Transverse colon (tissue), 4 donors: ENCODE data around the gene GHRH. TPM values are rescaled to one million over a fixed set of nuclear protein-coding genes. Genes with fewer than 3 reads are reported as not detected.

Experiments
- DNase-seq: peaks from one replicate; pipeline ENCODE4 v3.0.0-alpha.2; 2019
- H3K27ac ChIP-seq, 4 donors: fragments of 200-600 bp; sonication (generic); 2 replicates each; pipeline ENCODE4 v1.5.1; 2016 to 2018; ENCODE audit warnings: inconsistent platforms in 4 of 4
- H3K27me3 ChIP-seq: fragments of 200-600 bp; sonication (generic); 2 replicates; pipeline ENCODE4 v1.5.1; 2017; ENCODE audit warnings: inconsistent platforms
- H3K36me3 ChIP-seq, 4 donors: fragments of 200-600 bp; sonication (generic); 2 replicates each; pipeline ENCODE4 v1.5.1; 2017 to 2019; ENCODE audit warnings: inconsistent platforms in 4 of 4
- H3K4me1 ChIP-seq, 4 donors: fragments of 200-600 bp; sonication (generic); 2 replicates each; pipeline ENCODE4 v1.5.1; 2017 to 2020; ENCODE audit warnings: inconsistent platforms in 4 of 4
- H3K4me3 ChIP-seq, 4 donors: fragments of 200-600 bp; sonication (generic); 1 replicate in 1 of 4; 2 replicates in 3 of 4; pipeline versions ENCODE4 v1.5.1 to v1.6.1; 2017 to 2019; ENCODE audit warnings: inconsistent platforms in 4 of 4
- H3K9me3 ChIP-seq, 2 donors: fragments of 200-600 bp; sonication (generic); 2 replicates each; pipeline ENCODE4 v1.5.1; 2017 to 2019; ENCODE audit warnings: inconsistent platforms in 2 of 2
- EP300 ChIP-seq: sonication (generic); formaldehyde crosslinking; IDR thresholded peaks from one replicate; pipeline ENCODE4 v1.6.1; 2017; ENCODE audit warnings: antibody characterized with exemption, low read depth
- POLR2A ChIP-seq: fragments of 450-650 bp; IDR thresholded peaks from one replicate; pipeline ENCODE4 v1.6.1; 2016; ENCODE audit warnings: antibody characterized with exemption, mild to moderate bottlenecking, moderate library complexity
- POLR2AphosphoS5 ChIP-seq, 3 donors: sonication (generic); formaldehyde crosslinking; IDR thresholded peaks; one replicate each; pipeline ENCODE4 v1.6.1; 2016; ENCODE audit warnings: antibody characterized with exemption in 3 of 3
- WGBS, 2 donors: methylation state at CpG; one replicate each; pipeline ENCODE4 v1.1.5; 2018; ENCODE audit warnings: low coverage in 1 of 2; 5-methylcytosine and 5-hydroxymethylcytosine counted together
- in situ Hi-C, 4 donors: fragments of 200-750 bp; cut with MboI; loops; one replicate each; pipeline versions ENCODE4 v1.15.0 to v1.15.1; 2017; ENCODE audit warnings: low sequenced_read_pairs in 3 of 4, low pct_ligation_motif_present in 1 of 4, low pct_unique_long_range_greater_than_20kb in 1 of 4
- intact Hi-C: fragments of 100-400 bp; cut with DNase I; formaldehyde crosslinking; loops from one replicate; pipeline ENCODE4 v1.15.1; 2023; ENCODE audit warnings: low total_unique reads
- total RNA-seq, 4 donors: library from RNA; depleted of rRNA; stranded (reverse); fragments of >200 nt; gene quantifications; one replicate each; pipeline ENCODE4 v1.1.0, GENCODE V29; 2016
- TF ChIP-seq, protein P1 (sequence below), 5 experiments: fragments of 200-600 bp in 3 of 5; fragments of 450-650 bp in 2 of 5; sonication (generic) in 3 of 5; IDR thresholded peaks; 1 replicate in 2 of 5; 2 replicates in 3 of 5; pipeline ENCODE4 v1.5.1; 2016 to 2017; ENCODE audit warnings: antibody characterized with exemption in 5 of 5, inconsistent platforms in 3 of 5, mild to moderate bottlenecking in 2 of 5, moderate library complexity in 1 of 5

GHRH gene
- total RNA-seq, 4 donors from 2014 or later, result not detected

DNA sequence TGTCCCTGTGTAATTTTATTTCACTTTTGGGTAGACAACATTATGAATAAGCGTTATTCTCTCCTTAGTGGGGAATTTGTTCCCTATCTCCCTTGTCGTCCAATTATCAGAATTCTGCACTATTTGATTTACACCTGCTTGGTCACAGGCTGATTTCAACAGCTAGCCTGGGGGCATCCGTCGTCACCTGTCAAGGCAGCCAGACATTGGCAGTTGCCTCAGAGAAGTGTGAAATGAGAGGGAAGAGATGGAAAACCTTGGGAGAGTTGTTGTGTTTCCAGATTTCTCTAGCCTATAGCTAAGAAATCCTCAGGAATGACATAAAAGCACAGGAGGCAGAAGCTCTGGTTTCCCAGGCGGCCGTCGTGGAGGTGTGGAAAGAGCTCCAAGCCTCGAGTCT lies 891 bp upstream of the GHRH start:
- in situ Hi-C loops (no loop called here), intact Hi-C loops (no loop called here)
- DNase-seq, result no peak
- Histone ChIP-seq H3K27me3 (no peaks in the 10 kb centered on the region), H3K9me3 (no peaks in the 10 kb centered on the region), H3K4me1 (no peaks in the 10 kb centered on the region), H3K4me3 (no peak overlapping the region), H3K27ac (no peak overlapping the region), H3K36me3 (no peaks in the 10 kb centered on the region)
- 58 to 78% methylated on average over 2 to 8 of the region's 8 CpGs for WGBS, 2 donors
- no peak for TF ChIP-seq POLR2AphosphoS5 (IDR thresholded peaks at IDR 0.05)
- no peak for TF ChIP-seq EP300
- TF ChIP-seq, protein P1, sequence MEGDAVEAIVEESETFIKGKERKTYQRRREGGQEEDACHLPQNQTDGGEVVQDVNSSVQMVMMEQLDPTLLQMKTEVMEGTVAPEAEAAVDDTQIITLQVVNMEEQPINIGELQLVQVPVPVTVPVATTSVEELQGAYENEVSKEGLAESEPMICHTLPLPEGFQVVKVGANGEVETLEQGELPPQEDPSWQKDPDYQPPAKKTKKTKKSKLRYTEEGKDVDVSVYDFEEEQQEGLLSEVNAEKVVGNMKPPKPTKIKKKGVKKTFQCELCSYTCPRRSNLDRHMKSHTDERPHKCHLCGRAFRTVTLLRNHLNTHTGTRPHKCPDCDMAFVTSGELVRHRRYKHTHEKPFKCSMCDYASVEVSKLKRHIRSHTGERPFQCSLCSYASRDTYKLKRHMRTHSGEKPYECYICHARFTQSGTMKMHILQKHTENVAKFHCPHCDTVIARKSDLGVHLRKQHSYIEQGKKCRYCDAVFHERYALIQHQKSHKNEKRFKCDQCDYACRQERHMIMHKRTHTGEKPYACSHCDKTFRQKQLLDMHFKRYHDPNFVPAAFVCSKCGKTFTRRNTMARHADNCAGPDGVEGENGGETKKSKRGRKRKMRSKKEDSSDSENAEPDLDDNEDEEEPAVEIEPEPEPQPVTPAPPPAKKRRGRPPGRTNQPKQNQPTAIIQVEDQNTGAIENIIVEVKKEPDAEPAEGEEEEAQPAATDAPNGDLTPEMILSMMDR (IDR thresholded peaks at IDR 0.05), result no peak
- TF ChIP-seq POLR2A, result no peak

DNA sequence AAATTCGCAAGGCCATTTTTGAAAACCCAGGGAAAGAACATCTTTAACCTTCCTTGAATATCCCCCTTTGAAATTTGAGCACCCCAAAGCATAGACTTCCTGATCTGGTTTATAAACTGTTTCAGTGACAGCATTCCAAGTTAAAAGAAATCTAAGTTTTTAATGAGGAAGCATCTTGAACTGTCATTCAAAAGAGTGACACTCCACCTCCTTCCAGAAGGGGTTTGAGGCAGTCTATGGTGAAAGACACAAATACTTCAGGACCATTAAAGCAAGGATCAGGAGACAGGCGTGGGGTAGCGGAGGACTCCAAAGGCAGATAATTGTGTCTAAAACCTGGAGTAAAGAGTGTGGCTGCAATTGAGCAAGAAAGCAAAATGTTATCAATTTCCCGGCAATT lies 691 bp downstream of the GHRH start:
- Histone ChIP-seq H3K36me3 (no peaks in the 10 kb centered on the region), H3K9me3 (no peaks in the 10 kb centered on the region), H3K4me1 (no peaks in the 10 kb centered on the region), H3K27me3 (no peaks in the 10 kb centered on the region), H3K27ac (no peak overlapping the region), H3K4me3 (no peak overlapping the region)
- in situ Hi-C loops (no loop called here), intact Hi-C loops (no loop called here)
- no peak for DNase-seq
- TF ChIP-seq POLR2A (no peak), POLR2AphosphoS5 (IDR thresholded peaks at IDR 0.05) (no peak), EP300 (no peak)
- TF ChIP-seq, protein P1 (IDR thresholded peaks at IDR 0.05), result no peak
- WGBS, 2 donors, result 88 to 90% methylated on average over 2 to 4 of the region's 4 CpGs

DNA sequence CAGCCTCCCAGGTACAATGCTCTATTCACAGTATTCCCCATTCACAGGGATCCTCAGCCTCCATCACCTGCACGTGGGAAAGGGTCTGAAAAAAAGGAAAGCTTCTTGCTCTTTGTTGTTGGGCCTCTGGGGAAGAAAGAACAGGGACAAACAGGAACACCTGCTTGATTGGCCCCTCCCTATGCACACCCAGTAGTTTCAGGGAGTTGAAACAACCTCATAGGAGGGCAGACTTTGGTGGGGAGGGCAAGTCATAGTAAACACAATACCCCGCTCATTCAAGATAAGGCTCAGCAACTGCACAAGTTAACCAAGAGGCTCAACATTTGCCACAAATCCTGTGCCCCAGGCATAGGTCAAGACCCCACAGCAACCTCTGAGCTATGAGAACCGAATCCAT lies 1.7 kb downstream of the GHRH start:
- intact Hi-C loops, result no loop called here
- TF ChIP-seq POLR2A (no peak), EP300 (no peak), POLR2AphosphoS5 (IDR thresholded peaks at IDR 0.05) (no peak)
- TF ChIP-seq, protein P1 (IDR thresholded peaks at IDR 0.05), result no peak
- no peak for DNase-seq
- 45% methylated on average over 3 of the region's 3 CpGs; no CpG with 5 or more reads in 1 of the 2 donors for WGBS, 2 donors
- Histone ChIP-seq H3K27me3 (no peaks in the 10 kb centered on the region), H3K4me3 (no peak overlapping the region), H3K36me3 (no peaks in the 10 kb centered on the region), H3K4me1 (no peaks in the 10 kb centered on the region), H3K27ac (no peak overlapping the region), H3K9me3 (no peaks in the 10 kb centered on the region)
- in situ Hi-C loops, result no loop called here

GRCh38 chr20:37259031-37259430 lies 2.6 kb downstream of the GHRH start:
- no peak overlapping the region for H3K27ac ChIP-seq
- no peaks in the 10 kb centered on the region for H3K27me3 ChIP-seq
- DNase-seq, result no peak
- 91% methylated on average over 11 of the region's 11 CpGs; no CpG with 5 or more reads in 1 of the 2 donors for WGBS, 2 donors
- H3K9me3 ChIP-seq, result no peaks in the 10 kb centered on the region
- H3K4me3 ChIP-seq, result no peak overlapping the region
- intact Hi-C loops, result no loop called here
- no peaks in the 10 kb centered on the region for H3K36me3 ChIP-seq
- in situ Hi-C loops, result no loop called here
- no peaks in the 10 kb centered on the region for H3K4me1 ChIP-seq
- TF ChIP-seq, protein P1 (IDR thresholded peaks at IDR 0.05), result no peak
- TF ChIP-seq EP300, result no peak
- no peak for TF ChIP-seq POLR2AphosphoS5 (IDR thresholded peaks at IDR 0.05)
- no peak for TF ChIP-seq POLR2A
